ENCODE measurements around the gene RTL9. TPM values are rescaled to one million over a fixed set of nuclear protein-coding genes. Genes with fewer than 3 reads are reported as not detected.

Gene RTL9
- total and polyA plus RNA-seq, 9 of the 15 experiments (the other 6 are each of a cell fraction or from before 2014, with no cell fraction given) = 0.04 to 0.35 (median 0.13) TPM; not detected in 1

- TF ChIP-seq PML (IDR thresholded peaks at IDR 0.05; ENCODE audit: low read length) = no peak
- TF ChIP-seq POLR2H (tag; IDR thresholded peaks at IDR 0.05; ENCODE audit: low read depth) = no peak
- TF ChIP-seq PYGO2 (tag; IDR thresholded peaks at IDR 0.05) = no peak
- no peak for TF ChIP-seq SRSF9 (IDR thresholded peaks at IDR 0.05; ENCODE audit: borderline replicate concordance, low read depth, low read length)
These were observed 37.0 kb upstream of the RTL9 start (continued) for GRCh38 chrX:110321670-110322069.

DNA sequence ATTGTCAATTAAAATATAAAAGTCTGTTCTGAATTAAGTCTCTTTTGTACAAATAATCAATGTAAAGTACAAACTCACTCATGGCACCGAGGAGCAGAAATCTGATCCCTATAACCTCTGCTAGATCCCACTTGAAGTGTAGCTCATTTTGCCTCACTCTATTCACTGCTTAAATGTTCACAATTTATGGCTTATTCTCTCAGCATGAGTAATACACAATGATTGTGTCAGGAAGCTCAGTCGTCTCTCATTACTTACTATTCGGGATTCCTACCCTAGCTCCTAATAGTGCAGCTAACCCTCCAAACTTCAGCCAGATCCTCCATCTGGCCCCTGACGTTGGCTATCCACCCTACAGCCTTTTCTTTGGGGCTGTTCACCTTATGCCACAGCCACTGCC, 36.0 kb upstream of the RTL9 start:
- TF ChIP-seq TBL1XR1 (IDR thresholded peaks at IDR 0.05; ENCODE audit: low read length in 2 of 2) = no peak
- no peak for TF ChIP-seq HNRNPH1 (optimal IDR thresholded peaks at IDR 0.05; ENCODE audit: low read depth, low read length)
- TF ChIP-seq POLR2AphosphoS2 (IDR thresholded peaks at IDR 0.05; ENCODE audit: low read length) = no peak
- in situ Hi-C loops (cut with MboI) (loop anchor here (10.0 kb wide), 1 partner anchor 82 kb away; no protein-coding TSS in a partner anchor), intact Hi-C loops (cut with micrococcal nuclease) (no loop called here)
- ChIA-PET POLR2A (interaction anchor here (0.9 kb wide), 1 partner anchor 8 kb away, joined by 3 read pairs; no protein-coding TSS in a partner anchor), CTCF (ENCODE audit: low intra/inter-chr PET ratio) (no interaction called here)
- no TSS peak for BruUV-seq (replicated peaks)
- Histone ChIP-seq H3K27me3 (ENCODE audit: control insufficient read depth in 2 of 2, insufficient read depth in 2 of 2, low read length in 2 of 2) (no peaks in the 10 kb centered on the region), H3K9ac (ENCODE audit: insufficient read depth in 1 of 2, low read depth in 2 of 2, low read length in 2 of 2) (peak overlapping the region; percentile 13 to 21; a peak in 2 of 4 replicates), H3K4me1 (replicated peaks in 1 of 2; ENCODE audit: control insufficient read depth in 2 of 2, insufficient read depth in 2 of 2, low read length in 2 of 2) (peaks cover 3 to 29% of the 10 kb centered on the region in 2 experiments; a peak in 2 of 5 replicates), H3K9me3 (replicated peaks; ENCODE audit: control insufficient read depth, insufficient read depth, low read depth, low read length) (no peaks in the 10 kb centered on the region), H3K4me2 (ENCODE audit: insufficient read depth, low read length) (peak overlapping the region; percentile 7; the same call in 1 of the 2 replicates), H3K27ac (ENCODE audit: extremely low read depth, low read depth, low read length) (no peak overlapping the region; the same call in 1 of the 3 replicates), H3K4me3 (no peak overlapping the region), H4K20me1 (replicated peaks; ENCODE audit: control insufficient read depth, insufficient read depth, low read length) (no peaks in the 10 kb centered on the region), H3K79me2 (ENCODE audit: control insufficient read depth, insufficient read depth, low read length) (peaks cover 9% of the 10 kb centered on the region), H3K36me3 (ENCODE audit: control insufficient read depth, insufficient read depth, low read length) (no peaks in the 10 kb centered on the region), H2AFZ (ENCODE audit: low read depth, low read length) (peak overlapping the region; percentile 75), H3K9me1 (ENCODE audit: control insufficient read depth, insufficient read depth, low read length) (no peaks in the 10 kb centered on the region)
- DNase-seq (ENCODE audit: extremely low read depth in 1 of 4, low spot score in 3 of 4) (no peak), FAIRE-seq (peak; percentile 60), ATAC-seq (no peak)
- 0% methylated on average over 4 of the region's 4 CpGs for WGBS (ENCODE audit: insufficient coverage, low coverage, missing lambda C conversion rate)

Measured in K562 (cell line).